AG04449 (cell line): Measurements from ENCODE around the gene GUCY2C.
A peak's percentile ranks its signal among the peaks of the same experiment; 100 is the strongest.

Experiments used
- CTCF ChIA-PET: fragments of 350-600 bp; formaldehyde crosslinking; extraction: SDS; loops from one replicate; lab custom pipeline; 2021; ENCODE audit warnings: antibody characterized with exemption; lab: Yijun Ruan, JAX
- POLR2A ChIA-PET: fragments of 400-600, 350-600 bp; formaldehyde crosslinking; extraction: SDS; loops from one replicate; lab custom pipeline; 2020; ENCODE audit warnings: antibody characterized with exemption, inconsistent platforms; lab: Yijun Ruan, JAX
- DNase-seq: peaks from one replicate; pipeline ENCODE4 v3.0.0-alpha.2; 2010; ENCODE audit warnings: low read depth, low spot score
- H3K4me3 ChIP-seq: 2 replicates; pipeline ENCODE4 v1.5.1; 2011; ENCODE audit warnings: low read depth, mild to moderate bottlenecking, control low read depth, low read length
- CTCF ChIP-seq: IDR thresholded peaks from one replicate; pipeline ENCODE4 v1.5.1; 2011; ENCODE audit warnings: mild to moderate bottlenecking, moderate library complexity, low read length, control low read depth, inconsistent platforms; ENCODE audit not compliant: insufficient read depth; ENCODE audit errors: missing control alignments

Gene GUCY2C

GRCh38 chr12:14621826-14622225 lies 74.6 kb downstream of the GUCY2C start:
- DNase-seq, result no peak
- ChIA-PET POLR2A (no interaction called here), CTCF (interaction anchor here (7.0 kb wide), 1 partner anchor 383 kb away, joined by 94 read pairs; no protein-coding TSS in a partner anchor)
- no peak for TF ChIP-seq CTCF
- H3K4me3 ChIP-seq, result no peak overlapping the region

DNA sequence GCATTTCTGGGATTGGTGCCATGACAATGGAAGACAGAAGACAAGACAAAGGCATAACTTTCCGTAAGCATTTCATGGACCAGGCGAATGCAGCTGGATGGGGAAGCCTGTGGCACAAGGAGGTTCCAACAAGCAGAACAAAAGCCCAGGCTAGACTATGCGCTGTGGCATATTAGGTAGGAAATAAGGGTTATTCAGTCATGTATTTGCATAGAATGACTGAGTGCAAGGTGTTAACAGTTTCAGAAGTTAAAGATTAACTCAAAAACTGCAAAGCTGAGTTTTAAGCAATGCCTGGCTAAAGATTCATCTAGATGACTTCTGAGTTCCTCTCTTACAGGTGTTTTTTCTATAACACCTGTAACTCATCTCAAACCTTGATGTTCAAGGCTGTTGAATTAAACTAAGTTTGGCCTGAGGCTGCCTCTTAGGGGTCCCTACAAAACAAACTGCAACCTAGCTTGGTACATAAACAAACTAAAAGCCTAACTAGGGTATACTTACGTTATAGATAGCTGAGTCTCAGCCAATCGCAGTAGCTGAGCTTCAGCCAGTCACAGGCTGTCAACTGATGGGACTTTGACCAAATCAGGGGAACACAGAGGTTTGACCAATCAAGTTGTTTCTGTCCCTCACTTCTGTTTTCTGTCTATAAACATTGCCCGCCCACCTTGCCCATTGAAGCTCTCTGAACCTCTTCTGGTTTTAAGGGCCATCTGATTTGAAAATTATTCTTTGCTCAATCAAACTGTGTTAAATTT lies 76.5 kb downstream of the GUCY2C start:
- no peak for DNase-seq
- ChIA-PET POLR2A (no interaction called here), CTCF (interaction anchor here (0.7 to 7.0 kb wide), 9 partner anchors 9 to 453 kb away, joined by 3 to 94 read pairs (median 4); no protein-coding TSS in a partner anchor)
- H3K4me3 ChIP-seq, result no peak overlapping the region
- no peak for TF ChIP-seq CTCF

GRCh38 chr12:14618983-14619382 lies 77.4 kb downstream of the GUCY2C start:
- peak; percentile 28 for TF ChIP-seq CTCF
- H3K4me3 ChIP-seq, result no peak overlapping the region
- no peak for DNase-seq
- POLR2A ChIA-PET, result no interaction called here
- CTCF ChIA-PET, result interaction anchor here (1.0 to 7.0 kb wide), 5 partner anchors 8 to 433 kb away, joined by 3 to 94 read pairs (median 4); no protein-coding TSS in a partner anchor

DNA sequence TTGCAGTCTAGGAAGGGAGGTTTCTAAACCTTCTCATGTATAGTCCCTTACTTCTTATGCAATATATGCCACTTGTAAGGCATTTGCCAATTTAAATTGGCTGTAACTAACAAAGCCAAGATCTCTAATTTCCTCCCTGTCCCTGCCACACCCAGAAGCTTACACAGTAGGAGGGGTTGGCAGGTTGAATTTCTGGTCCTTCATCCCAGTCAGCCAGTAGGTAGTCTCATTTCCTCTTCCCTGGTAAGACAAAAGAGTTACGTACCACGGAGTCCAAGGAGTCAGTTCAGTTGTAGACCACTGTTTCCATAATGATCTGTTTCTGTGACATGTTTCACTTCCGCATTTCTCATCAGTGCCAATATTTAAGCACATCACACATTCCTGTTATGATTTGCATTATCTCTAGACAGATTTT lies 81.7 kb downstream of the GUCY2C start:
- DNase-seq, result no peak
- POLR2A ChIA-PET, result no interaction called here
- no peak for TF ChIP-seq CTCF
- no peak overlapping the region for H3K4me3 ChIP-seq
- CTCF ChIA-PET, result no interaction called here

DNA sequence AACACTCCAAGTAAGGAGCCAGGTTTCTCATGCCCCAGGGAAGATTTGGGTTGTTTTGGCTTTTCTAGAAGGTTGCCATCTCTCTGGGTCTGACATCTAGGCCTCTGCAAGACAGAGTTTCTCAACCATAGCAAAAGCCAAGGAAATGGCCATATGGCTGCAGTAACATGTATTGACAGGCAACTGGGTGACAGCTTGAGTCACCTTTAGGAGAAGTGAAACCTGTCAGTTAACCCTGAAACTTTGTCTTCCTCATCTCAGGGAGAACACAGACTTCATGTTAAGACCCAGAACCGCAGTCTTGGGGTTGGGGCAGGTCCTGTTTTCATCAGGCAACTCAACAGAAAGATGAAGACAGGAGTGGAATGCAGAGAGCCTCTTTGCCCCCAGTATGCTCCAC lies 82.7 kb downstream of the GUCY2C start:
- ChIA-PET POLR2A (no interaction called here), CTCF (interaction anchor here (1.8 kb wide), 1 partner anchor 376 kb away, joined by 10 read pairs; no protein-coding TSS in a partner anchor)
- no peak for DNase-seq
- no peak for TF ChIP-seq CTCF
- no peak overlapping the region for H3K4me3 ChIP-seq

- no peak for TF ChIP-seq CTCF
- DNase-seq, result no peak
- H3K4me3 ChIP-seq, result no peak overlapping the region
- ChIA-PET POLR2A (no interaction called here), CTCF (interaction anchor here (1.2 to 1.8 kb wide), 2 partner anchors 13 to 375 kb away, joined by 3 to 10 read pairs; no protein-coding TSS in a partner anchor)
These were observed 83.4 kb downstream of the GUCY2C start for GRCh38 chr12:14612898-14613445.
